Stomach (tissue), 9 donors: ENCODE measurements around the gene CCDC97. TPM values are rescaled to one million over a fixed set of nuclear protein-coding genes. Genes with fewer than 3 reads are reported as not detected.

ENCODE experiments used
- DNase-seq, 2 donors: peaks; one replicate each; pipeline versions ENCODE4 v3.0.0 to v3.0.0-alpha.2; 2013 to 2019
- H3K27ac ChIP-seq, 5 donors: fragments of 200-600 bp in 4 of 5; sonication (generic) in 4 of 5; one replicate each; pipeline ENCODE4 v1.5.1; 2013 to 2019; ENCODE audit warnings: mild to moderate bottlenecking in 1 of 5, moderate library complexity in 1 of 5
- H3K27me3 ChIP-seq, 3 donors: fragments of 200-600 bp; sonication (generic); one replicate each; pipeline ENCODE4 v1.5.1; 2017 to 2019; ENCODE audit warnings: mixed run types in 1 of 3
- H3K36me3 ChIP-seq, 4 donors: fragments of 200-600 bp; sonication (generic); 1 replicate in 3 of 4; 2 replicates in 1 of 4; pipeline ENCODE4 v1.5.1; 2016 to 2019
- H3K4me1 ChIP-seq, 4 donors: fragments of 200-600 bp; sonication (generic); one replicate each; pipeline ENCODE4 v1.5.1; 2016 to 2019
- H3K4me3 ChIP-seq, 4 donors: fragments of 200-600 bp; sonication (generic) in 3 of 4; one replicate each; pipeline ENCODE4 v1.5.1; 2016 to 2019; ENCODE audit warnings: mild to moderate bottlenecking in 1 of 4
- H3K9me3 ChIP-seq, 4 donors: fragments of 200-600 bp; sonication (generic); one replicate each; pipeline ENCODE4 v1.5.1; 2016 to 2019
- EP300 ChIP-seq: sonication (generic); formaldehyde crosslinking; IDR thresholded peaks from one replicate; pipeline ENCODE4 v1.6.1; 2017; ENCODE audit warnings: antibody characterized with exemption
- POLR2A ChIP-seq, 4 donors: fragments of 450-650 bp; IDR thresholded peaks; one replicate each; pipeline ENCODE4 v1.6.1; 2016; ENCODE audit warnings: antibody characterized with exemption in 4 of 4, control low read depth in 2 of 4, mild to moderate bottlenecking in 1 of 4, moderate library complexity in 1 of 4
- POLR2AphosphoS5 ChIP-seq, 3 donors: sonication (generic); formaldehyde crosslinking; IDR thresholded peaks; one replicate each; pipeline ENCODE4 v1.6.1; 2016; ENCODE audit warnings: antibody characterized with exemption in 3 of 3
- WGBS, 5 donors: extraction: QIAGEN DNeasy Blood & Tissue Kit in 3 of 5; methylation state at CpG; one replicate each; pipeline versions ENCODE4 v1.1.5 to v1.1.7; 2013 to 2018; 5-methylcytosine and 5-hydroxymethylcytosine counted together
- intact Hi-C: fragments of 100-400 bp; cut with DNase I; formaldehyde crosslinking; loops from one replicate; pipeline ENCODE4 v1.15.1; 2023; ENCODE audit warnings: low total_unique reads
- polyA plus RNA-seq, 3 donors: library from polyadenylated mRNA; stranded (reverse); fragments of 200-250 nt; gene quantifications; one replicate each; pipeline ENCODE4 v1.2.3, GENCODE V29; 2013
- total RNA-seq, 5 donors: library from RNA; depleted of rRNA; stranded (reverse); fragments of >200 nt; gene quantifications; one replicate each; pipeline versions ENCODE4 v1.1.0 to v1.2.3, GENCODE V29; 2014 to 2016
- TF ChIP-seq, protein P1 (sequence below), 7 experiments: fragments of 450-650 bp in 4 of 7; fragments of 200-600 bp in 3 of 7; sonication (generic) in 3 of 7; IDR thresholded peaks; one replicate each; pipeline ENCODE4 v1.5.1; 2016 to 2019; ENCODE audit warnings: antibody characterized with exemption in 7 of 7, control low read depth in 2 of 7, mild to moderate bottlenecking in 1 of 7
- donor health status: healthy with polysubstance abuse.
- donor health status: Bipolar disorder and iron deficiency.
- donor health status: healthy.

The CCDC97 gene
- total and polyA plus RNA-seq, 8 donors = 2.2 to 62.6 (median 13.3) TPM

DNA sequence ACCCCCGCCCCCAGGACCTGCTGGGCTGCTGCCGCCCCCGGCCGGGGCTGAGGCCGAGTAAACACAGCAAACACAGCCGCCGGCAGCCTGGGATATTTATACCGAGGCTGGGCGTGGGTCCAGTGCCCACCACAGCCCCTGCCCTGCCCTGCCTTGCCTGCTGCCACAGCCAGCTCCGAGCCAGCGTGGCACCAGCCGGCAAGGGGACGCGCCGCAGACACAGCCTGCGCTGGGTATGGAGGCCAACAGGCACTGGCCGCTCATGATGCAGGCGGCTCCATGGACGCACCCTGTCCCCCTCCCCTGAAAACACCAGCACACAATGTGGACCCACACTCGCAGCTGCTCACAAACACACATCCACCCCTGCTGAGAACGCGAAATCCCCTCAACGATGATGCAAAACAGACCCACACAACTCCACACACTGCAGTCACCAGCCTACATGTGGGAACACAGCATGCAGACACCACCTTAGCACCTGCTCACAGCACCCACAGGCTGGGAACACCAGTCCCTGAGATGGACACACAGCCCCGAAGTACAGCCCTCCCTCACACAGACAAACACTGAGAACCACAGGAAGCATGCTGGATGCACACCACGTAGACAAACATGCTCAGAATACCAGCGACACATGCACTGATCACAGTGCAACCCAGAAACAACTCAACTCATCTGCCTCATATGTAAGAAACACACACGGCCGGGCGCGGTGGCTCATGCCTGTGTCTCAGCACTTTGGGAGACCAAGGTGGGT, 16.2 kb downstream of the CCDC97 start:
- intact Hi-C loops = no loop called here
- TF ChIP-seq, protein P1, sequence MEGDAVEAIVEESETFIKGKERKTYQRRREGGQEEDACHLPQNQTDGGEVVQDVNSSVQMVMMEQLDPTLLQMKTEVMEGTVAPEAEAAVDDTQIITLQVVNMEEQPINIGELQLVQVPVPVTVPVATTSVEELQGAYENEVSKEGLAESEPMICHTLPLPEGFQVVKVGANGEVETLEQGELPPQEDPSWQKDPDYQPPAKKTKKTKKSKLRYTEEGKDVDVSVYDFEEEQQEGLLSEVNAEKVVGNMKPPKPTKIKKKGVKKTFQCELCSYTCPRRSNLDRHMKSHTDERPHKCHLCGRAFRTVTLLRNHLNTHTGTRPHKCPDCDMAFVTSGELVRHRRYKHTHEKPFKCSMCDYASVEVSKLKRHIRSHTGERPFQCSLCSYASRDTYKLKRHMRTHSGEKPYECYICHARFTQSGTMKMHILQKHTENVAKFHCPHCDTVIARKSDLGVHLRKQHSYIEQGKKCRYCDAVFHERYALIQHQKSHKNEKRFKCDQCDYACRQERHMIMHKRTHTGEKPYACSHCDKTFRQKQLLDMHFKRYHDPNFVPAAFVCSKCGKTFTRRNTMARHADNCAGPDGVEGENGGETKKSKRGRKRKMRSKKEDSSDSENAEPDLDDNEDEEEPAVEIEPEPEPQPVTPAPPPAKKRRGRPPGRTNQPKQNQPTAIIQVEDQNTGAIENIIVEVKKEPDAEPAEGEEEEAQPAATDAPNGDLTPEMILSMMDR (IDR thresholded peaks at IDR 0.05) = no peak
- TF ChIP-seq POLR2AphosphoS5 (IDR thresholded peaks at IDR 0.05) = peak in 1 of 3 donors; percentile 21
- DNase-seq = peak in 1 of 2 donors; percentile 76
- H3K27ac ChIP-seq = peak overlapping the region; percentile 71 to 91 (median 87)
- peaks cover 9 to 45% (median 36%) of the 10 kb centered on the region in 4 donors for H3K36me3 ChIP-seq
- H3K27me3 ChIP-seq = no peaks in the 10 kb centered on the region
- no peaks in the 10 kb centered on the region for H3K9me3 ChIP-seq
- peak overlapping the region; percentile 29 to 42 (median 36) for H3K4me3 ChIP-seq
- peaks cover 77 to 98% (median 88%) of the 10 kb centered on the region in 4 donors for H3K4me1 ChIP-seq
- WGBS, 5 donors = 15 to 51% (median 19%) methylated on average over 10 to 30 of the region's 30 CpGs

DNA sequence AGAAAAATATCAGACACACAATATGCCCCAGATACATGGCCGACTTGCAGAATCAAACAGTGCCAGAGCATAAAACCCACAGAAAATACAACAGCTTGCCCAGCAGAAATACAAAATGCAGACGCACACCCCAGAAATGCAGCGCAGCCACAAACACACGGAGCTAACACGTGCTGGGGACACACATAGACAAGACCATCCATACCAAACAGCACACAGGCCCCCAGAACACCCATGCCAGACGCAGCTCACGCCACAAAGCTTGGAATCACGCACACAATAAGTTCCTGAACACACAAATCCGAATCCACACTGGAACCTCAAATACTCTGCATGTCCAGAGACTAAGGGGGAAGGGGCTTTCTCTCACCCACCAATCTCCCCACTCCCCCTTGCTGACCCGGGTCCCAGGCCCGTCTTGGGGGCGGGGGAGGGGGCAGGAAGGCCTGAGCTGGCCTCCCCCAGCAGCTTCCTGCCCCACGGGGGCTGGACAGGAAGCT, 17.2 kb downstream of the CCDC97 start:
- H3K27me3 ChIP-seq = no peaks in the 10 kb centered on the region
- peaks cover 72 to 95% (median 79%) of the 10 kb centered on the region in 4 donors for H3K4me1 ChIP-seq
- DNase-seq = no peak
- H3K27ac ChIP-seq = peak overlapping the region; percentile 47 to 91 (median 87)
- H3K9me3 ChIP-seq = no peaks in the 10 kb centered on the region
- peak overlapping the region; percentile 29 to 44 (median 34) for H3K4me3 ChIP-seq
- H3K36me3 ChIP-seq = peaks cover 17 to 47% (median 40%) of the 10 kb centered on the region in 4 donors
- TF ChIP-seq POLR2A (IDR thresholded peaks at IDR 0.05) (no peak), POLR2AphosphoS5 (IDR thresholded peaks at IDR 0.05) (no peak), EP300 (no peak)
- TF ChIP-seq, protein P1 (IDR thresholded peaks at IDR 0.05) = no peak
- intact Hi-C loops = no loop called here
- WGBS, 5 donors = 14 to 39% (median 23%) methylated on average over 11 to 13 of the region's 13 CpGs

DNA sequence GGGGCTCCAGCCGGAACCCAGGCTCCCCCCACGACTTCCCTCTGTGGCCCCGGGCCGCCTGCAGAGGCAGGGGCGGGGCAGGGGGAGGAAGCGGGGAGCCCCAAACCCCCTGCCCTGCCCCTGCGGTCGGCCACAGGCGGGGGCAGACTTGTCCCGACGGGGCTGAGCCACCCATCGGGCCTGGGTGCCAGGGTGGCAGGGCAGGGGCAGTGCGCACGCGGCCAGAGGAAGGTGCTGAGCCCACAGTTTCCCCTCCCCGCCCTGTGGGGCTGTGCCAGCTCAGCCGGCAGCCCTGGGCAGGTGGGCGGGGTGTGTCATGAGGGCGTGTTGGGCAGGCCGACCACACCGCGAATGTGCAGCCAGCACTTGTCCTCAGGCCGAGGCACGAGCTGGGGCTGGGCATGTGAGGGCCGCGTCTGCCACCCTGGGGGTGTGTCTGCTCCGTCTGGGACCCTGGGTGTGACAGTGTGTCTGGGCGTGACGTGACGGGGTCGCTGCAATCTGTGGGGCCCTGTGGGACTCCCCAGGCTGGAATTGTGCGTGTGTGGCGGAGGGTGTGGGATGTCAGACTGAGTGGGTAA, 17.7 kb downstream of the CCDC97 start:
- peak; percentile 87 to 92 for DNase-seq
- peaks cover 13 to 47% (median 40%) of the 10 kb centered on the region in 4 donors for H3K36me3 ChIP-seq
- 11 to 27% (median 14%) methylated on average over 12 to 33 of the region's 33 CpGs for WGBS, 5 donors
- H3K27me3 ChIP-seq = no peaks in the 10 kb centered on the region
- H3K9me3 ChIP-seq = no peaks in the 10 kb centered on the region
- H3K27ac ChIP-seq = peak overlapping the region; percentile 47 to 91 (median 87)
- H3K4me3 ChIP-seq = peak overlapping the region; percentile 29 to 44 (median 34)
- no peak for TF ChIP-seq POLR2A (IDR thresholded peaks at IDR 0.05)
- TF ChIP-seq EP300 = no peak
- peak in 2 of 3 donors; percentile 64 to 65 for TF ChIP-seq POLR2AphosphoS5 (IDR thresholded peaks at IDR 0.05)
- intact Hi-C loops = no loop called here
- peaks cover 66 to 94% (median 74%) of the 10 kb centered on the region in 4 donors for H3K4me1 ChIP-seq

DNA sequence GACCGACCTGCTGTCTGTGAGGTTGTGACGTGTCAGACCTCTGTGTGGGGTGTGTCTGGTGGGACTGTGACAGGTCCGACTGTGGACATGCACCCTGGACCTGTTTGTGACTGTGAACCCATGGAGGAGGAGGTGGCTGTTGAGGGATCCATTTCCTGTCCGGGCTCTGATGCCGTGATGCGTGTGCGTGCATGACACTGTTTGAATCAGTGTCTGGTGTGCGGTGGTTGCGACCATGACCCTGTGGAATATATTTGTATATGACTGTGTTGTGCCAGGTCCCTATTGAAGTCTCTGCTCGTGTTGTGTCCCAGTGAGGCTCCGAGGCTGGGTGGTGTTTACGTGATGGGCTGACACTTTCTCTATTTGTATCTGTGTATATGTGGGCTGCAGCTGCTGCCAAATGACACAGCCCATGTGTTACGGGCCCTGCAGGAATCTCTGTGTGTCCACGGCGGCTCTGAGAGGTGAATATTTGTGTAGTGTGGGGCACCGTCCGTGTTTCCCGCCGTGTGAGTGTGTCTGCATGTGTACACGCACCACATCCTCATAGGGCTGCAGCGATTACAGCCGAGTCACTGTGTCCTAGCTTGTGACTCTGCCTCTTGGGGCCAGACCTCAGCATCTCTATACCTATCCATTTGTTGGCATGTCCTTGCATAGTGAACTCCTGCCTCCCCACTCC, 18.3 kb downstream of the CCDC97 start:
- TF ChIP-seq, protein P1 (IDR thresholded peaks at IDR 0.05) = no peak
- TF ChIP-seq POLR2A (IDR thresholded peaks at IDR 0.05) (no peak), EP300 (no peak)
- H3K4me3 ChIP-seq = peak overlapping the region; percentile 29 to 44 (median 34)
- no peak for DNase-seq
- no peaks in the 10 kb centered on the region for H3K27me3 ChIP-seq
- H3K27ac ChIP-seq = peak overlapping the region; percentile 47 to 91 (median 87)
- H3K36me3 ChIP-seq = peaks cover 13 to 45% (median 38%) of the 10 kb centered on the region in 4 donors
- no peaks in the 10 kb centered on the region for H3K9me3 ChIP-seq
- intact Hi-C loops = no loop called here
- WGBS, 5 donors = 24 to 49% (median 26%) methylated on average over 17 to 22 of the region's 22 CpGs
- H3K4me1 ChIP-seq = peaks cover 60 to 92% (median 67%) of the 10 kb centered on the region in 4 donors
